Measurements from ENCODE around the gene GPATCH4.

DNA sequence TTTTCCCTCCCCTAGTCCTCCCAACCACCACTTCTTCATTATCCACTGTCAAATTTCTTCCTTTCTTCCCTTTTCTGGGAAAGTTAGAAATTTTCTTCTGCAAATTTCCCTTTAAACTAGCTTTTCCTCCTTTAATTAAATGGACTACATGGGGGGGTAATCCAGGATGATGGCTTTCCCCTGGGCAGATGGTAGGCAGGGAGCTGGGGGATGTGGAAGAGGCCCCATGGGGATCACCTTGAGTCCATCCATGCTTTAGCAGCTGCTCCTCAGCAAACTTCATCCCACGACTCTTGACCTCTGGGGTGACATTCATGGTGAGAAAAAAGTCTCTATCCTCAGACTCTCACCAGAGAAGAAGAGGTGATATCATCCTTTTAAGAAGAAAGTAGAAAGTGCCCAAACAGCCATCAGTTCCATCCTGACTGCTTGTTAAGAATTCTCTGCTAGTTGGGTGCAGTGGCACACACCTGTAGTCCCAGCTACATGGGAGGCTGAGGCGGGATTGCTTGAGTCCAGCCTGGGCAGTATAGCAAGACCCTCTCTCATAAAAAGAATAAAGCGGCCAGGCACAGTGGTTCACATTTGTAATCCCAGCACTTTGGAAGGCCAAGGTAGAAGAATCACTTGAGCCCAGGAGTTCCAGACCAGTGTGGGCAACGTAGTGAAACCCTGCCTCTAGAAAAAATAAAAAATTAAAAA, 2.4 kb downstream of the GPATCH4 start:
- TF ChIP-seq POLR2A (IDR thresholded peaks at IDR 0.05) (no peak), POLR2AphosphoS5 (IDR thresholded peaks at IDR 0.05) (no peak), EP300 (IDR thresholded peaks at IDR 0.05; ENCODE audit: low read depth) (no peak)
- TF ChIP-seq, protein P1, sequence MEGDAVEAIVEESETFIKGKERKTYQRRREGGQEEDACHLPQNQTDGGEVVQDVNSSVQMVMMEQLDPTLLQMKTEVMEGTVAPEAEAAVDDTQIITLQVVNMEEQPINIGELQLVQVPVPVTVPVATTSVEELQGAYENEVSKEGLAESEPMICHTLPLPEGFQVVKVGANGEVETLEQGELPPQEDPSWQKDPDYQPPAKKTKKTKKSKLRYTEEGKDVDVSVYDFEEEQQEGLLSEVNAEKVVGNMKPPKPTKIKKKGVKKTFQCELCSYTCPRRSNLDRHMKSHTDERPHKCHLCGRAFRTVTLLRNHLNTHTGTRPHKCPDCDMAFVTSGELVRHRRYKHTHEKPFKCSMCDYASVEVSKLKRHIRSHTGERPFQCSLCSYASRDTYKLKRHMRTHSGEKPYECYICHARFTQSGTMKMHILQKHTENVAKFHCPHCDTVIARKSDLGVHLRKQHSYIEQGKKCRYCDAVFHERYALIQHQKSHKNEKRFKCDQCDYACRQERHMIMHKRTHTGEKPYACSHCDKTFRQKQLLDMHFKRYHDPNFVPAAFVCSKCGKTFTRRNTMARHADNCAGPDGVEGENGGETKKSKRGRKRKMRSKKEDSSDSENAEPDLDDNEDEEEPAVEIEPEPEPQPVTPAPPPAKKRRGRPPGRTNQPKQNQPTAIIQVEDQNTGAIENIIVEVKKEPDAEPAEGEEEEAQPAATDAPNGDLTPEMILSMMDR (IDR thresholded peaks at IDR 0.05), result no peak

Measured in transverse colon (tissue), 4 donors.